ENCODE results near the gene PTPN21.

DNA sequence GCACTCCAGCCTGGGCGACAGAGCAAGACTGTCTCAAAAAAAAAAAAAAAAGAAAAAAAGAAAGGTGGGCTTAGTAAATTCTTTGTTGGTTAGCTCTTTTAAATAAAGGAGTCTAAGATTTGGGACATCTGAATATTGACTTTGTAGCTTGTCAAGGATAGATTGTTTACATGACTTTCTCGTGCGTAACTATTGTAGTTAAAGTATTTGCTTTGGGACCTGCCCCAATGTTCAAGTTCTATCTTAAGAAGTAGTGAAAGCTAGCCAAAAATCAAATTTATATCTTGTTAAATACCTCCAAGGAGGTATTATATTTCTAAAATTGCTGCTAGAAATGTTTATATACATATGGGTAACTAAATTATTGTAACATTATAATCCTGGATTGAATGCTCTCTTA lies 32.4 kb downstream of the PTPN21 start:
- TF ChIP-seq, protein P1, sequence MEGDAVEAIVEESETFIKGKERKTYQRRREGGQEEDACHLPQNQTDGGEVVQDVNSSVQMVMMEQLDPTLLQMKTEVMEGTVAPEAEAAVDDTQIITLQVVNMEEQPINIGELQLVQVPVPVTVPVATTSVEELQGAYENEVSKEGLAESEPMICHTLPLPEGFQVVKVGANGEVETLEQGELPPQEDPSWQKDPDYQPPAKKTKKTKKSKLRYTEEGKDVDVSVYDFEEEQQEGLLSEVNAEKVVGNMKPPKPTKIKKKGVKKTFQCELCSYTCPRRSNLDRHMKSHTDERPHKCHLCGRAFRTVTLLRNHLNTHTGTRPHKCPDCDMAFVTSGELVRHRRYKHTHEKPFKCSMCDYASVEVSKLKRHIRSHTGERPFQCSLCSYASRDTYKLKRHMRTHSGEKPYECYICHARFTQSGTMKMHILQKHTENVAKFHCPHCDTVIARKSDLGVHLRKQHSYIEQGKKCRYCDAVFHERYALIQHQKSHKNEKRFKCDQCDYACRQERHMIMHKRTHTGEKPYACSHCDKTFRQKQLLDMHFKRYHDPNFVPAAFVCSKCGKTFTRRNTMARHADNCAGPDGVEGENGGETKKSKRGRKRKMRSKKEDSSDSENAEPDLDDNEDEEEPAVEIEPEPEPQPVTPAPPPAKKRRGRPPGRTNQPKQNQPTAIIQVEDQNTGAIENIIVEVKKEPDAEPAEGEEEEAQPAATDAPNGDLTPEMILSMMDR (IDR thresholded peaks at IDR 0.05): no peak
- no peak for TF ChIP-seq SIN3A (IDR thresholded peaks at IDR 0.05; ENCODE audit: borderline replicate concordance, low read depth, low read length)
- TF ChIP-seq YY1 (IDR thresholded peaks at IDR 0.05; ENCODE audit: low read depth): no peak
- no peak for TF ChIP-seq FOXJ3 (CRISPR knock-in tag; IDR thresholded peaks at IDR 0.05)
- no peak for TF ChIP-seq JUND (IDR thresholded peaks at IDR 0.05)
- TF ChIP-seq RAD21 (IDR thresholded peaks at IDR 0.05; ENCODE audit: low read length): no peak
- TF ChIP-seq MXI1 (IDR thresholded peaks at IDR 0.05; ENCODE audit: low read depth, low read length): no peak
- no peak for TF ChIP-seq POLR2AphosphoS5 (IDR thresholded peaks at IDR 0.05; ENCODE audit: low read depth, low read length)
- no peak for TF ChIP-seq CHD2 (IDR thresholded peaks at IDR 0.05; ENCODE audit: low read length, partially characterized antibody)
- TF ChIP-seq ELF1 (IDR thresholded peaks at IDR 0.05): no peak
- TF ChIP-seq, protein P2, sequence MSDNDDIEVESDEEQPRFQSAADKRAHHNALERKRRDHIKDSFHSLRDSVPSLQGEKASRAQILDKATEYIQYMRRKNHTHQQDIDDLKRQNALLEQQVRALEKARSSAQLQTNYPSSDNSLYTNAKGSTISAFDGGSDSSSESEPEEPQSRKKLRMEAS (IDR thresholded peaks at IDR 0.05; ENCODE audit: low read depth): no peak

All from SK-N-SH (cell line).